NCI-H1092 (cell line): ENCODE measurements around the gene NFYC.
A peak's percentile ranks its signal among the peaks of the same experiment; 100 is the strongest.

ENCODE experiments used
- DNase-seq: peaks from one replicate; lab custom pipeline; 2025; lab: John Stamatoyannopoulos, UW

NFYC gene

DNA sequence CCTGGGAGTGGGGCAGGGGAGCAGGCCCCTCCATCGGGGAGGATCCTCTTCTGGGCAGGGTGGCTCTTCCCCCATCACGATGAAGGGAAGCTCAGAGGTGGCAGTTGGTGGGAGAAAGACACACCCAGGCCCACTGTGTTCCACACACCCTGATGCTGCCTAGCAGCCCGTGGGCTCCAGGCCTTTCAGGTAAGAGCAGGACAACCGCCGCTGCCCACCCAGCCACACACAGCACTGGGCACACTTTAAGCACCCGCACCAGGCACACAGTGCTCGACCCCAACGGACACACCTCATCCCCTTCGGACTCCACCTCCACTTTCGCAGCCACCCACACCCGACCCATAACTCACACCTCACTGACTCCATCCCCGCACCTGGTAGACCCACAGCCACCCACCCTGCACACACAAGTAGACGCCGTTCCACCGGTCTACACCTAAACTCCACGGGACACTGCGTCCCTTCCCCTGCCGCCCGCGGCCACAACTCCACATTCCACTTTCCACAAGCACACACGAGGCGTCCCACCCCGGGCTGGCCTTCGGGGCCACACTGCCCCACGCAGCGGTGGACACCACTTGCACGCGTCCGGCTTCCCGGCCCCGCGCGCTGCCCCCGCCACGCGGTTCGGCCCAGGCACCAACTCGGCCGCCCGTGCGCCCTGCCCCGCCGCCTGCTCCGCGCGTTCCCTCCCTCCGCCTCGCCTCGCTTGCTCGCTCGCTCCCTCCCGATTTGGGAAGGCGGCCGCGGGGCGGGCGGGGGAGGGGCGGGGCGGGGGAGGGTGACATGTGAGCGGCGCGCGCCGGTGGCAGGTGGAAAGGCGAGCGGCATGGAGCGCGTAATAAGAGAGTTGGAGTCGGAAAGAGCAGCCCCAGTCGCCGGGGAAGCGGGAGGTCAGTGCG, 91.7 kb downstream of the NFYC start, which contains the start of gene KCNQ4:
KCNQ4 (plus strand) TSS at position 787 of the 905 bp plus-strand sequence. CDS start 307 bp downstream, outside the sequence.
- DNase-seq, result no peak

DNA sequence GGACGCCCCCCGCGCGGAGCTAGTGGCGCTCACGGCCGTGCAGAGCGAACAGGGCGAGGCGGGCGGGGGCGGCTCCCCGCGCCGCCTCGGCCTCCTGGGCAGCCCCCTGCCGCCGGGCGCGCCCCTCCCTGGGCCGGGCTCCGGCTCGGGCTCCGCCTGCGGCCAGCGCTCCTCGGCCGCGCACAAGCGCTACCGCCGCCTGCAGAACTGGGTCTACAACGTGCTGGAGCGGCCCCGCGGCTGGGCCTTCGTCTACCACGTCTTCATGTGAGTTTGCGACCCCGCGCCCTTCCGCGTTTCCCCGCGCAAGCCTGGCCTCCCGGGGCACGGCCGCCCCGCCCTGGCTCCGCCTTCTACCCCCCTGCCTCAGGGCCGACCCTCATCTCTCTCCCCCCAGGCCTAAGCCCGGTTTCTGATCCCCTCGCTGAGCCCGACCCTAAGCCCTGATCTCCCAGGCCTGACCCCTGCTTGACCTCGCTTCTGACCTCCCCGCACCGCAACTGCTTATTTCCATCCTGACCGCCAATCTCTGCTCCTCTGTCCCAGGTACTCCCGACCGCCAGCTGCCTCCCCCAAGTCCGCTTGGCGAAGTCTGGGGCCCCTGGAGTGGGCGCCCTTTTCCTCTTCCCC, 92.8 kb downstream of the NFYC start:
- DNase-seq, result peak; percentile 15

DNA sequence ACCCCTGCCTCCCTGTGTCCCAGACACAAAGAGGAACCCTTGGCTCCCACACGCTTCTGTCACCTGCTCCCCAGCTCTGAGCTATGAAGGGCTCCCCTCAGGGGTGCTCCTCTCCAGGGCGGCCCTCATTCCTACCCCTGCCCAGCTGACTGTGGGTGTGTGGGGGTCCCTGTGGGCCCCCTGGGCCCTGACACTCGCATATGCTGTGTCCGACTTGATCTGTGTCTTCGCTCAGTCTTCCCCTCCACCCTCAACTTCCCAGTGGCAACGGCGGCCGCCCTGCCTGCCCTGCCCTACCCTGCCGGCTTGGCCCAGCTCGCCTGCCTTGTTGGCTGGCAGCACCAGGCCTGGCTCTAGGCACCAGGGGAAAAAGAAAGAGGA, 93.3 kb downstream of the NFYC start:
- no peak for DNase-seq

DNA sequence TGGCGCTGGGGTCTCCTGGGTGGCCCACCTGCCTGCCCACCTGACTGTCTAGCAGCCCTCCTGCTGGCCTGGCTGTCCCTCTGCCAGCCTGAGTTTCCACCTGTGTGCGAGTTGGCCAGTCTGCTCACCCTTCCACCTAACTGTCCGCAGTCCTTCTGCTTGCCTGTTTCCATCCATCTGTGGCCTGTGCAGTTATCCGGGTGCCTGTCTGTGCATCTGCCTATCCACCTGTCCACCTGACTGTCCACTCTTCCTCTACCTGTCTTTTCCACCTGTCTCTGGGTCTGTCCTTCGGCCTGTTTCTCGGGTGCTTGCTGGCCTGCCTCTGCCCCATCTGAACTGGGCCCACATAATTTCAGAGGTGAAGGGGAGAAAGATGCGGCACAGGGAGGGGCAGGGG, 93.9 kb downstream of the NFYC start:
- DNase-seq, result no peak

DNA sequence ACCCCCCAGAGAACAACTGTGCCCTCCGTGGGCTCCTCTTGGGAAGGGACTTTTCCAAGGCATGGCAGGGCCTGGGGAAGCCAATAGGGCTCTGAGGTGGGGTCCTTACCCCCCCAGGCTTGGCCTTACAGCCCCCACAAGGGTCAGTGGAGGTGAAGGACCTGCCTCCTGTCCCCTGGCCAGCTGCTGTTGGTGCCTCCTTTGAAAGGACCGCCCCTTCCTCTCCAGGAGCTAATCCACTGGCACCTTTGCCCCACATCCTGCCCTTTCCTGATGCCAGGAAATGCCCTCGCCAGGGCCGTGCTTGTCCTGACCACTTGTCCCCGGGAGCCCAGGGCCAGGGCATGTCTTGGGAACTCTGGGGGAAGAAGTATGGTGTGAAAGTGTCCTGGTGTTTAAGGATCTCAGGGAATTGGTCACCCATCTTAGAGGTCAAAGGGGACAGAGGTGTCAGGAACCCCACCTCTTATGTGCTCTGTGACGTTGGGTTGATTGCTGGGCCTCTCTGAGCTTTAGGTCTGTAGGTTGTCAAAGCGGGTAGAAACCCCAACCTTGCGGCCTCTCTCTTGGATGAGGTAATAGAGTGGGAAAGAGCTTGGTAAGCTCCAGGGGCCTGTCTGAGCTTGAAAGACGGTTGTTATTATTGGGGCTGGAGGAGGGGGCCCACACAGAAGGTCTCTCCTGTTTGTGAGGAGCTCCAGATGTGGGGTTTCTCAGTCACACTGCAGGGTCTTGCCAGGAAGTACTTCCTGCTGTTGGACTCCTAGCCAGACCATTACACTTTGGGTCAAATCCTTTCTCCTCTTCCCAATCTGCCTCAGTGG, 94.9 kb downstream of the NFYC start:
- no peak for DNase-seq

DNA sequence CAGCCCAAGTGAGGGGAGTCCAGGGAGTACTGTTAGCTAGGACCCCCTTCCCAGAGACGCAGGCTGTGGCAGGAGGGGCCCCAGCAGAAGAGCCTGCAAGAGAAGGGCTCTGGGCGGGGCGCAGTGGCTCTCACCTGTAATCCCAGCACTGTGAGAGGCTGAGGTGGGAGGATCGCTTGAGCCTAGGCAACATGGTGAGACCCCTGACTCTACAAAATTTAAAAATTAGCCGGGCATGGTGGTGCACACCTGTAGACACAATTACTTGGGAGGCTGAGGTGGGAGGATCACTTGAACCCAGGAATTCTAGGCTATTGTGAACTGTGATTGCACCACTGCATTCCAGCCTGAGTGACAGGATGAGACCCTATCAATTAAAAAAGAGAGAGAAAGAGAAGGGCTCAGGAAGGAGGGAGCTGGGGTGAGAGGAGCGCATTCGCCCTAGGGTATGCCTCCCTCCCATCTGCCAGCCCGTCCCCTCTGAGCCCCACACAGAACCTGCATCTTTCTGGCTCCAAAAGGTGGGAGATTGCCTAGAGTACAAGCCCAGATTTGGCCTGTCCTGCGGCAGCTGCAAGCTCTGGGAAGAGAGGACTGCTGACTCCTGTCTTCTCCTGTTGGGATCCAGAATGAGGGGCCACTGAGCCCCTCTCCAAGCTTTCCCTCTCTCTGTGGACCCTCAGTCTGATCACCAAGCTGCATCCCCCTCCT, 95.6 kb downstream of the NFYC start:
- no peak for DNase-seq

DNA sequence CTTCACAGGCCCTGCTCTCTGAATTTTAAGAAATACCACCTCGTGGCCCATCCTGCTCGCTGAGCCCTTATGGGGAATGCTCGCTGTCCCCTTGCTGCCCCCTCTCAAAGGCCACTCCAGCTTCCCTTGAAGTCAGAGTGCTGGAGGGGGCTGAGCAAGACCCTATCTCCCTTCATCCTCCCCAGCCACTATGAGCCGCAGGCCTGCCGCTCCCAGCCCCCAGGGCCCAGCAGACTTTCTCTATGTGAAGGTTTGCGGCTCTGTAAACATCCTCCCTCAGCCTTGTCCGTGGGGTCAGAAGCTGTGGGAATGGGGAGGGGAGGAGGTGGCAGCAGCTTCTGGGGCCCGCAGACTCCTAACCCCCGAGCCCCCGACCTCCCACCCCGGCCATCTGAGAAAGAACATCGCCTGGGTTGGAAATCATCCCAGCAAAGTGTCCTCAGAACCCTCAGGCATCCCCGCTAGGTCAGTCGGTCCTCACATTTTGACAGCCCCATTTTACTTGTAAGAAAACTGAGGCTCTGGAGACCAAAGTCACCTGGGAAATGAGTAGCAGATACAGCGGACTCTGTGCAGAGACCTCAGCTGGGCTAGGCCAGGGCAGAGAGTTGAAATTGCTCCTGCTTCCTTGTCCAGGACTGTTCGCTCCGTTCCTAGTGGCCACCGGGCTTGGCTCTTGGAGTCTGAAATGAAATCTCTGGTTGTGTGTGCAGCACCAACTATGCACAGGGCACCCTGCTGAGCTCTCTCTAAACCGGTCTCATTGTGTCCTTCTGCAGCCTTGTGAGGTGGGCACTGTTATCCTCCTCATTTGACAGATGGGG, 96.4 kb downstream of the NFYC start:
- no peak for DNase-seq

DNA sequence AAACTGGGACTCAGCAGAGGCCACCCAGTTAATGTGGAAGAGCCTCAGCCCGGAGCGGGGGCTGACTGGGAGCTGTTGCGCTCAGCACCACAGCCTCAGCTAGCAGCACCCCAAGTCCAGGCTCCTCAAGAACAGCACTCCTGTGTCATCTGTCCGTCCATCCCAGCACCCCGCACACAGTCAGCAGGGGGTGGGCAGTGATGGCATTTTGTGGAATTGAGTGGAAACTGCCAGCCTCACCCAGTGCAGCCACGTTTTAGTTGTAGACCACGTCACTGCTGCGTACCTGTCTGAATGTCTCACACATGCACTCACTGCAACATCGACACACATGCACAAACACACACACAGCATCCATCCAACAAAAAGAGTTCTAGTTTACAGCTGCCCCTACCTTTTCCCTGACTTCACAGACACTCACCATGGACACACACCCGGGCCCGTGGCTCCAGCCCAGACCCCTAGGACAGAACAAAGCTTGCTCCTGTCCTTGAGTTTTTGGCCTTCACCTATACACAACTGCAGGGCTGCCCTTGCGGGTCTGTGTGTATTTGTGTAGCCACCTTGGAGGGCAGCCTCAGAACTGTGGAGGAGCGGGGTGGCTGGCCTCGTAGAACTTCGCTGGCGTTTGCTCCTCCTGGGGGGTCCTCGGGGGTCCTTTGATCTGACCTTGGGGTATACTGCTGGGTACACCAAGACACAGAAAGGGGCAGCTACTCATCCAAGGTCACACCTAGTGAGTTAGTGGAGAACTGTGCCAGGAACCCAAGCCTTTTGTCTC, 97.2 kb downstream of the NFYC start:
- no peak for DNase-seq

DNA sequence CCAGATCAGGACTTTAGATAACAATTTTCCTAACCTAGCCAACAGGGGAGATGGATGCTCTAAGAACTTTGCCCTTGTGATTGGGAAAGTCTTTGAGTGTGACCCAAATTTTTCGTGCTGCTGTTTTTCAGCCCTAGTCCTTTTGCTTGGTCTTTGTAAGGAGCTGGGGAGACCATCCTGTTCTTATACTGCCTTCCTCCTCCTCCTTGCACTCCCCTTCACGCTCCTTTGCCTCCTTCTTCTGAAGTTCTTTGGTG, 97.8 kb downstream of the NFYC start:
- no peak for DNase-seq

DNA sequence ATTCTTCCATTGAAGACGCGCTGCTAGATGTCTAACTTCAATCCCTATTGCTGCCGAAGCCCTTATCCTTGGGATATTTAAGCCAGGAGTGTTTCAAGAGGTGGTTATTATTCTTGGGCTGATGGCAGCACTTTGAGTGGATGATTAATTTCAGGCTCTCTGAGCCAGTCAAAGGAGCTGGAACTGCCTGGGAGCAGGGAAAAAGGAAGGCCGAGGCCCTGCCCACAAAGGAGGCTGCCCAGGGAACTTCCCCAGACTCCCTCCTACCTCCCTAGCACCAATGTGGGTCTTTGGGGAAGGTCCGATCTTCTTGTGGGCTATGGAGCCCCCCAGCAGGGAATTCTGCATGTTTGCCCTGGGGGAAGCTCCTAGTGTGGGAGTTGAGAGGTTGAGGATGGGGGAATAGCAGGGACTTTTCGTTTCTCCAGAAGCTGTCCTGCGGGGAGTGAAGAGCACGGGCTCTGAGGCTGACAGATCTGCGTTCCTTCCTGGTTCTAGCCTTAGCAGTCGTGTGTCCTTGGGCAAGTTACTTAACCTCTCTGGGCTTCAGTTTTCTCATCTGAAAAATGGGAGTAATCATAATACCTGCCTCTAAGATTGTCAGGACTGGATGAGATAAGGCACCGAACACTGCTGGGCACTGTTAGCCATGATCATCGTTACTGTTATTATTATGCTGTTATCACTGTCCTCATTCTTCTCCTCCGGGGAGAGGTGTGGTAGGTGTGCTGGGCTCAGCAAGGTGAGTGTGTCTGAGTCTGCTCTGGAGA, 98.3 kb downstream of the NFYC start:
- no peak for DNase-seq

DNA sequence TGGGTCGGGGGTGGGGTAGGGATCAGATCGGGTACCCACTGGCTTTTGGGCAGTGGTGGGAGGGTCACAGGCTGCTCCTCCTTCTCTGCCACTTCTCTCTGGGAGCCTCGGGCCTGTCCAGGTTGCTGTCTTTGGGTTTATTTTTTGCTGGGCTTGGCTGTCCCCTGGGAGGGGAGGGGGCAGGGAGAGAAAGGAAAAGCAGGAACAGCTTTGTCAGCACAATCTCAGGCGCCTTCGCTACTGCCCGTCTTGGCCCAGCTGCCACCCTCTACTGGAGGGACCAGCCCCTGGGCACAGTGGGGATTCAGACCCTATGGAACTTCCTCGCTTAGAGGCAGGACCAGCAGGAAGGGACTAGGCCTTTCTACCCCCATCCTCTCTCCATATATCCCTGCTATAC, 100.5 kb downstream of the NFYC start:
- no peak for DNase-seq

DNA sequence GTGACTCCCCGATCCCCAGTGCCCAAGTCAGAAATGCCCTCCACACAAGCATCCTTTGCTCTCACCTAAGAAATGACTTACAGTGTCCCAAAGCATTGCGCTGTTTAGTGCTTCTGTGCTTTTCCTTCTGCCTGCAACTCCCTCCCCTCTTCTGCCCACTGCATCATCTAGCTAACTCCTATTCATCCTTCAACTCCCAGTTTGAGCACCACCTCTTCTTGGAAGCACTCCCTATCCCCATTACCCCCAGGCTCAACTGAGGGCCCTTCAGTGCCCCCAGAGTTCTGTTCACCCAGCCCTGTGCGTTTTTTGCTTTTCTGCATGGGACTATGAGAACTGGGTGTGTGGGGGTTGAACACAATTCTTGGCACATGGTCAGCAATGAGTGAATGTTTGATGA, 102.1 kb downstream of the NFYC start:
- no peak for DNase-seq

DNA sequence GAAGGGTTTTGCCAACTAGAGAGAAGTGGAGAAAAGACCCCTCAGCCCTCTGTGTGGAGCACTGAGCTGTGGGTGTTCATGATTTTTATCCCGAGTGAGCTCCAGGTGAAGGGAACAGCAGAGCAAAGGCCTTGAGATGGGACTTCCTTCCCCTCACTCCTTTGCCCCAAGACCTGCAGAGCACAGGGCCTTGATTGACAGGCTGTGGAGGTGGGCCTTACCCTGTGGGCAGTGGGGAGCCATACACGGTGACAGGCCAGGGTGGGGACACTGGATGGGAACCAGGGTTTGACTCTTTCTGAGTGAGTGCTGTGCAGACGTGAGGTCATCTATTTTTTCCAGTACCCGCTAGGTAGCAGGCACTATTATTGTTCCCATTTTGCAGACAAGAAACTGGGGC, 102.5 kb downstream of the NFYC start:
- no peak for DNase-seq

DNA sequence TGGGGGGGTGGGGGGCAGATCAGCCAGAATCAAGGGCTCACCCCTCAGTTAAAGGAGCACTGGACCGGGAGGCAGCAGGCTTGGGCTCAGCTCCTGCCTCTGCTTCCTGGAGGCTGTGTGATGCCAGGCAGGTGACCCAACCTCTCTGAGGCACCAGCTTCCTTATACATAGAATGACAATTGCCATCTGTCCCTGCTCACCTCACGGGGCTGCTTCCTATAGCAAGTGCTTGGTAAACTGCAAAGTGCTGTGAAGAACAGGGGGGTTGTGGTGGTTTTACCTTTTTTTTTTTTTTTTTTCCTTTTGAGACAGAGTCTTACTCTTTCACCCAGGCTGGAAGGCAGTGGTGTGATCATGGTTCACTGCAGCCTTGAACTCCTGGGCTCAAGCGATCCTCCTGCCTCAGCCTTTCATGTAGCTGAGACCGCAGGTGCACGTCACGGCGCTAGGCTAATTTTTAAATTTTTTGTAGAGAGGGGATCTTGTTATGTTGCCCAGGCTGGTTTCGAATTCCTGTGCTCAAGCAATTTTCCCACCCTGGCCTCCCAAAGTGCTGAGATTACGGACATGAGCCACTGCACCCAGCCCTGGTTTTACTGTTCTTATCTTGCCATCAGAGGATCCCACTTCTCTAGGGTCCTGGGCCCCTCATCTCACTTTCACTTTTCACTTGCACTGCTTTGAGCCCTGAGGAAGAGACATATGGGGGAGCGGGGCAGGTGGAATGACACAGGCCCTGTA, 103.6 kb downstream of the NFYC start:
- no peak for DNase-seq

DNA sequence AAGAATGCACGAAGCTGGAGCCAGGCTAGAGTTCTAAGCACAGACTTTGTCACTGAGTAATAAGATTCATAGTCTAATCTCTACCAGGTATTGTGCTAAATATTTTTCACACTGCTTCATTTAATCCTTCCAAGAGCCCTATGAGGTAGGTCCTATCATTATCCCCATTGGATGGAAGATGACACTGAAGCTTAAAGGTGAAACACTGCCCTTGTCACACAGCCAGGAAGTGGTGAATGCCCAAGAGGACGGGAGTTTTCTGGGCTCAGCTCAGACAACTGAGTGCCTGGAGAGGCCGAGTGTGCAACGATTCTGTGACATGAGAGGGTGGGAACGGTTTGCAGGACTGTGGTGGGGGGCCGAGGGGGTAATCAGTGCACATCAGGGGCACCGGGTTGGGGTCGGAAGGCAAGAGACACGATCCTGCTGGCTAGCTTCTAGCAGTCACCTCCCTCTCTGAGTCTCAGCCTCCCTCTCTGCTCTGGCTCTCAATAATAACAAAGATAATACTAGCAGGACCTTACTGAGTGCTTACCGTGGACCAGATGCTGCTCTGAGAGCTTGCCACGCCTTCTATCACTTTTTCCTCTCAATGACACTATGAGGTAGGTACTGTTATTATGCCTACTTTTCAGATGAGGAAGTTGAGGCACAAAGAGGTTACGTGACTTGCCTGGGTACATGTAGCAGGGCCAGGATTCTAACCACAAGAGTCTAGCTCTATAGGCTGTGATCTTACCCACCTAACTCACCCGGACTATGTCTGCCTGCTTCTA, 104.5 kb downstream of the NFYC start:
- no peak for DNase-seq

DNA sequence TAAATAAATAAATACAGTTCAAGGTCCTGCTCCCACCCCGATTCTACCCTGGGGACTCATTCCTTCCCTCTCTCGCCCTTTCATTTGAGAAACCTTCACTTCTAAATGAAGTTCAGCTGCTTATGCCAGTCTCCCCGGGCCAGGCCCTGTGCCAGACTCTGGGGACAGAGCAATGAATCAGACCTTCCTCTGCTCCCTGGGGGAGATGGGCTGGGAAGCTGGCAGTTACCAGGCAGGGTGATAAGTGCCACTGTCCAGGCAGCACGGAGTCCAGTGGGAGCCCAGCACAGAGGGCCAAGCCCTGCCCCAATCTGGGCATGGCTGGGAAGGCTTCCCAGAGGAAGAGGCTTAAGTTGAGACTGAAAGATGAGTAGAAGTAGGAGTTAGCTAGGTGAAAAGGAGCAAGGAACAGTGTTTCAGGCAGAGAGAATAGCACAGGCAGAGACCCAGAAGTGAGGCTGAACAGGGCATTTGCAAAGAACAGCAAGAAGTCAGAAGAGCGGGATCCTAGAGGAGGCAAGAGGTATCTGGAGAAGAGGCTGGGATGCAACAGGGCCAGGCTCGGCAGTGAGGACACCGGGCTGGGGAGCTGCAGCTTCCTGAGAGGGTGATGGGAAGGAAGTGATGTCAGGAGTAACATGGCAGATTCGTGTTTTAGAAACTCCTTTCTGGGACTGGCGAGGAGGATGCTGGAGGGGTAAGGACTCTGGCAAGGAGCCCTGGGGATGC, 105.6 kb downstream of the NFYC start:
- DNase-seq, result no peak

DNA sequence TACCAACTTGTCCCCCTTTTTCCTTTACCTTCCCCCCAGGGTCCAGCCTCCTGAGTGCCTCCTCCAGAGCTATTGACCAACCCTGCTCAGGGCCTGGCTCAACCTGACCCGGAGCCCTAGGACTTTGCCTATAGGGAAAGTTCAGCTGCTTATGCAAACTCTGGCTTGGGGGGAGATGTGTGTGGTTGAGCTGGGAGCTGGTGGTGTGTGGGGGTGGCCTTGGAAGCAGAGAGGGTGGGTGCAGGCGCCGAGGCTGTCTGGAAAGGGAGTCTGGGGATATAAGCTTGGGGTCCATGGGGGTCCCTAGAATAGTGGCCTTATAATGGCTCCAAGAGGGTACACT, 106.1 kb downstream of the NFYC start:
- DNase-seq, result no peak
